ENCODE data around the gene ZNF662. TPM values are rescaled to one million over a fixed set of nuclear protein-coding genes. Genes with fewer than 3 reads are reported as not detected.

ZNF662 gene
- total and polyA plus RNA-seq, 9 of the 15 experiments (the other 6 are each of a cell fraction or from before 2014, with no cell fraction given), result 0.07 to 0.55 (median 0.27) TPM

- TF ChIP-seq RREB1 (CRISPR knock-in tag; IDR thresholded peaks at IDR 0.05) (0 out of 2 replicates have a peak, but pooled peaks have one; percentile 63), HNRNPH1 (optimal IDR thresholded peaks at IDR 0.05; ENCODE audit: low read depth, low read length) (no peak), ZNF239 (CRISPR knock-in tag; IDR thresholded peaks at IDR 0.05) (no peak), CREB3 (tag; conservative IDR thresholded peaks at IDR 0.05; ENCODE audit: low read depth) (no peak), CREBBP (IDR thresholded peaks at IDR 0.05; ENCODE audit: low read depth, low read length) (no peak), SIN3B (IDR thresholded peaks at IDR 0.05; ENCODE audit: low read depth) (no peak; the same call in 1 of the 2 replicates), ZNF146 (CRISPR knock-in tag; IDR thresholded peaks at IDR 0.05; ENCODE audit: unreplicated experiment) (no peak), RFX1 (IDR thresholded peaks at IDR 0.05) (no peak), MTF1 (CRISPR knock-in tag; IDR thresholded peaks at IDR 0.05; ENCODE audit: borderline replicate concordance) (no peak), NFIX (CRISPR knock-in tag; IDR thresholded peaks at IDR 0.05; ENCODE audit: low read depth) (no peak), RERE (CRISPR knock-in tag; IDR thresholded peaks at IDR 0.05; ENCODE audit: borderline replicate concordance) (no peak), RBM17 (IDR thresholded peaks at IDR 0.05; ENCODE audit: borderline replicate concordance, low read depth, low read length) (no peak), ETS2 (tag; IDR thresholded peaks at IDR 0.05; ENCODE audit: borderline replicate concordance, poor library complexity, severe bottlenecking) (no peak), PRPF4 (IDR thresholded peaks at IDR 0.05; ENCODE audit: insufficient read depth, low read depth, low read length, poor library complexity, severe bottlenecking) (no peak)
These were observed 25.1 kb upstream of the ZNF662 start (continued) for GRCh38 chr3:42880601-42881451.

Measured in K562 (cell line).